K562 (cell line): ENCODE results near the gene KAZALD1. TPM values are rescaled to one million over a fixed set of nuclear protein-coding genes. Genes with fewer than 3 reads are reported as not detected.

Experiments used
- ATAC-seq: fragments of 200-7000 bp; cut with Tn5 transposase; 3 replicates; pipeline ENCODE4 v1.9.1; 2020; ENCODE audit warnings: moderate library complexity
- BruUV-seq: library from RNA; stranded (reverse); fragments of 400-500 nt; replicated peaks from 2 replicates; lab custom pipeline; 2021; lab: Mats Ljungman, UMichigan
- CTCF ChIA-PET: fragments of 300-600 bp; formaldehyde crosslinking; extraction: SDS; loops from one replicate; lab custom pipeline; 2021; ENCODE audit warnings: low intra/inter-chr PET ratio; lab: Yijun Ruan, JAX
- POLR2A ChIA-PET: fragments of 300-600, 350-650 bp; sonication (Branson Sonifier 250); formaldehyde crosslinking; extraction: SDS; loops from one replicate; lab custom pipeline; 2021; ENCODE audit warnings: antibody characterized with exemption, inconsistent platforms; lab: Yijun Ruan, JAX
- DNase-seq, 4 experiments: peaks; one replicate each; pipeline versions ENCODE4 v3.0.0 to v3.0.0-alpha.2; 2011 to 2018; ENCODE audit warnings: low spot score in 3 of 4, mixed read lengths in 3 of 4; ENCODE audit errors: extremely low read depth in 1 of 4
- FAIRE-seq: peaks from 2 replicates; lab custom pipeline; 2011; peaks lifted over from hg19 to GRCh38; lab: Jason Lieb, UNC
- H2AFZ ChIP-seq: 2 replicates; pipeline ENCODE4 v1.6.0; 2011; ENCODE audit warnings: low read depth, low read length, control low read depth, inconsistent platforms
- H3K27ac ChIP-seq: fragments of 200-600 bp; 3 replicates; pipeline ENCODE4 v1.8.0; 2011; ENCODE audit warnings: low read depth, mild to moderate bottlenecking, control low read depth, inconsistent platforms, low read length, moderate library complexity, mixed read lengths; ENCODE audit errors: extremely low read depth
- H3K27me3 ChIP-seq, 2 experiments: fragments of 300-600 bp in 1 of 2; 2 replicates in 1 of 2; 3 replicates in 1 of 2; pipeline versions ENCODE4 v1.6.0 to v1.8.0; 2011; ENCODE audit warnings: inconsistent platforms in 2 of 2, low read length in 2 of 2, mild to moderate bottlenecking in 1 of 2, mixed read lengths in 1 of 2, moderate library complexity in 1 of 2; ENCODE audit not compliant: control insufficient read depth in 2 of 2, insufficient read depth in 2 of 2
- H3K36me3 ChIP-seq: fragments of 300-600 bp; 3 replicates; pipeline ENCODE4 v1.8.0; 2011; ENCODE audit warnings: mild to moderate bottlenecking, low read length, inconsistent platforms; ENCODE audit not compliant: control insufficient read depth, insufficient read depth
- H3K4me1 ChIP-seq, 2 experiments: fragments of 200-600 bp in 1 of 2; replicated peaks in 1 of 2; 2 replicates in 1 of 2; 3 replicates in 1 of 2; pipeline versions ENCODE4 v1.5.1 to v1.8.0; 2011; ENCODE audit warnings: inconsistent platforms in 2 of 2, low read length in 2 of 2, mild to moderate bottlenecking in 1 of 2, mixed read lengths in 1 of 2, moderate library complexity in 1 of 2; ENCODE audit not compliant: control insufficient read depth in 2 of 2, insufficient read depth in 2 of 2
- H3K4me2 ChIP-seq: 2 replicates; pipeline ENCODE4 v1.6.1; 2011; ENCODE audit warnings: low read length, control low read depth, inconsistent platforms, mixed read lengths; ENCODE audit not compliant: insufficient read depth
- H3K4me3 ChIP-seq: fragments of 200-600 bp; sonication (generic), shearing (Covaris generic); 2 replicates; pipeline ENCODE4 v1.5.1; 2016; ENCODE audit warnings: control low read depth, inconsistent platforms
- H3K79me2 ChIP-seq: fragments of 200-600 bp; 3 replicates; pipeline ENCODE4 v1.8.0; 2011; ENCODE audit warnings: low read length, inconsistent platforms; ENCODE audit not compliant: control insufficient read depth, insufficient read depth
- H3K9ac ChIP-seq, 2 experiments: 2 replicates each; pipeline versions ENCODE4 v1.6.0 to v1.6.1; 2011; ENCODE audit warnings: low read depth in 2 of 2, low read length in 2 of 2, control low read depth in 1 of 2, inconsistent platforms in 1 of 2, mild to moderate bottlenecking in 1 of 2, mixed read lengths in 1 of 2; ENCODE audit not compliant: insufficient read depth in 1 of 2
- H3K9me1 ChIP-seq: one replicate; pipeline ENCODE4 v1.6.0; 2011; ENCODE audit warnings: inconsistent platforms, mild to moderate bottlenecking, low read length, moderate library complexity; ENCODE audit not compliant: control insufficient read depth, insufficient read depth
- H3K9me3 ChIP-seq: replicated peaks from 2 replicates; pipeline ENCODE4 v1.5.1; 2011; ENCODE audit warnings: low read depth, low read length, inconsistent platforms; ENCODE audit not compliant: control insufficient read depth, insufficient read depth
- H4K20me1 ChIP-seq: replicated peaks from 2 replicates; pipeline ENCODE4 v1.6.1; 2011; ENCODE audit warnings: low read length, inconsistent platforms, mixed read lengths; ENCODE audit not compliant: control insufficient read depth, insufficient read depth
- HDAC8 ChIP-seq: fragments of 450-650 bp; IDR thresholded peaks from 2 replicates; pipeline ENCODE4 v1.6.1; 2016; ENCODE audit warnings: mild to moderate bottlenecking, missing genetic modification characterization, moderate library complexity, missing compliant biosample characterization
- HMG20B ChIP-seq: fragments of 250-450 bp; sonication (Bioruptor Pico); IDR thresholded peaks from 2 replicates; pipeline ENCODE4 v1.5.0; 2021; ENCODE audit warnings: mild to moderate bottlenecking
- HNRNPH1 ChIP-seq: fragments of 200-400 bp; formaldehyde crosslinking; optimal IDR thresholded peaks from 2 replicates; pipeline ENCODE3; 2017; ENCODE audit warnings: low read depth, mild to moderate bottlenecking, low read length, moderate library complexity
- HNRNPL ChIP-seq: fragments of 200-400 bp; formaldehyde crosslinking; IDR thresholded peaks from 2 replicates; pipeline ENCODE4 v1.6.1; 2017; ENCODE audit warnings: low read depth, mild to moderate bottlenecking, low read length
- IRF2 ChIP-seq: sonication (generic); formaldehyde crosslinking; IDR thresholded peaks from 2 replicates; pipeline ENCODE4 v1.8.1; 2022; ENCODE audit warnings: mild to moderate bottlenecking, missing genetic modification reagents
- MYBL2 ChIP-seq, 2 experiments: fragments of 450-650 bp in 1 of 2; sonication (generic) in 1 of 2; formaldehyde crosslinking in 1 of 2; IDR thresholded peaks; 2 replicates each; pipeline versions ENCODE4 v1.6.1 to v1.8.1; 2017 to 2022; ENCODE audit warnings: borderline replicate concordance in 1 of 2, inconsistent platforms in 1 of 2, low read depth in 1 of 2, mild to moderate bottlenecking in 1 of 2, missing genetic modification reagents in 1 of 2, moderate library complexity in 1 of 2
- U2AF1 ChIP-seq: fragments of 200-400 bp; formaldehyde crosslinking; optimal IDR thresholded peaks from 2 replicates; pipeline ENCODE3; 2017; ENCODE audit warnings: mild to moderate bottlenecking, low read depth, low read length, moderate library complexity
- YBX1 ChIP-seq: fragments of 450-650 bp; IDR thresholded peaks from 2 replicates; pipeline ENCODE4 v1.7.1; 2016; ENCODE audit warnings: mild to moderate bottlenecking
- WGBS: fragments of 100-300 bp; shearing (Covaris generic); methylation state at CpG from one replicate; pipeline ENCODE4 v1.1.6; 2016; ENCODE audit warnings: low coverage, mixed read lengths; ENCODE audit not compliant: insufficient coverage; ENCODE audit errors: missing lambda C conversion rate; 5-methylcytosine and 5-hydroxymethylcytosine counted together
- in situ Hi-C: fragments of 300-500 bp; cut with MboI; formaldehyde crosslinking; loops from 4 replicates; pipeline ENCODE4 v1.15.0; 2018; ENCODE audit warnings: inconsistent platforms, mixed read lengths
- intact Hi-C: fragments of 100-400 bp; cut with micrococcal nuclease; formaldehyde crosslinking; loops from 2 replicates; pipeline ENCODE4 v1.14.2; 2022
- polyA plus RNA-seq, 8 experiments: library from polyadenylated mRNA; depleted of rRNA in 4 of 8; stranded (reverse) in 5 of 8; unstranded in 3 of 8; fragments of >200 nt; fragmentation: Nextera tagmentation in 2 of 8; fragmentation: Illumina TruSeq in 1 of 8; extraction: Ambion mirVana in 2 of 8; extraction: Trizol in 1 of 8; gene quantifications; 2 replicates each; pipeline versions ENCODE4 v1.2.1 to v1.2.3, GENCODE V29; 2011 to 2014; ENCODE audit warnings: inconsistent platforms in 1 of 8, missing spikeins in 1 of 8
- total RNA-seq, 7 experiments: library from RNA; depleted of rRNA in 6 of 7; stranded (reverse); fragments of >200 nt in 6 of 7; fragmentation: Illumina TruSeq in 2 of 7; extraction: Trizol in 2 of 7; gene quantifications; 2 replicates each; pipeline versions ENCODE4 v1.2.1 to v1.2.3, GENCODE V29; 2011 to 2021; ENCODE audit warnings: low replicate concordance in 1 of 7
- TF ChIP-seq, protein P1 (sequence below): fragments of 450-650 bp; IDR thresholded peaks from 2 replicates; pipeline ENCODE4 v1.6.1; 2016; ENCODE audit warnings: low read depth
- TF ChIP-seq, protein P2 (sequence below), 2 experiments: fragments of 450-650 bp; IDR thresholded peaks; 2 replicates each; pipeline ENCODE4 v1.6.1; 2018; ENCODE audit warnings: mild to moderate bottlenecking in 2 of 2, low read depth in 1 of 2; ENCODE audit not compliant: partially characterized antibody in 2 of 2

KAZALD1 gene
- total and polyA plus RNA-seq, 9 of the 15 experiments (the other 6 are each of a cell fraction or from before 2014, with no cell fraction given), result 0.15 to 10.0 (median 4.9) TPM

DNA sequence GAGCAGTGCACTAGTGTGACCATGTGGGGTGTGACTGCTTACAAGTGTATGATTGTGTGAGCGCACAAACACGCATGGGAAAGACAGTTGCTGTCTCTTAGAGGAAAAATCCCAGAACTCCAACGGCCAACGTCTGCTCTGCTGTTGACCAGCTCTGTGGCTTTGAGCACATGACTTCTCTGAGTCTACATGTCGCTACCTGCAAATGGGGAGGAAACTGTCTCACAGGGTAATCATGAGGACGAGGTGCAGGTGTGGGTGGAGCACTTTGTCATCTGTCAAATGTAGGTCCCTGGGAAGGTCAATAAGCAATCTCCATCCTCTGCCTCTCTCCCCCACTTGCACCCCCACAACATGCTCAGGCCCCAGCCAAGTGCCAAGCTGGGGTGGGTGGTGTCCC, 38.1 kb downstream of the KAZALD1 start:
- in situ Hi-C loops, result loop anchor here (5.0 kb wide), 1 partner anchor 42 kb away; no protein-coding TSS in a partner anchor
- ChIA-PET POLR2A (interaction anchor here (1.0 kb wide), 1 partner anchor 12 kb away, joined by 3 read pairs; no protein-coding TSS in a partner anchor), CTCF (no interaction called here)
- H3K4me1 ChIP-seq, result no peaks in the 10 kb centered on the region; a peak in 1 of 5 replicates
- no peak overlapping the region for H3K9ac ChIP-seq
- peaks cover 0 to 50% of the 10 kb centered on the region in 2 experiments; a peak in 3 of 5 replicates for H3K27me3 ChIP-seq
- H3K4me2 ChIP-seq, result no peak overlapping the region
- H3K27ac ChIP-seq, result no peak overlapping the region
- BruUV-seq, result no TSS peak
- no peaks in the 10 kb centered on the region for H3K36me3 ChIP-seq
- 1% methylated on average over 6 of the region's 6 CpGs for WGBS
- H3K9me1 ChIP-seq, result no peaks in the 10 kb centered on the region
- H4K20me1 ChIP-seq, result no peaks in the 10 kb centered on the region
- DNase-seq (no peak), ATAC-seq (no peak), FAIRE-seq (no peak)
- no peak overlapping the region for H2AFZ ChIP-seq
- no peak overlapping the region for H3K4me3 ChIP-seq
- H3K9me3 ChIP-seq, result no peaks in the 10 kb centered on the region
- no peaks in the 10 kb centered on the region for H3K79me2 ChIP-seq
- intact Hi-C loops, result no loop called here
- TF ChIP-seq HDAC8 (tag) (no peak), U2AF1 (no peak), YBX1 (no peak), IRF2 (CRISPR knock-in tag) (no peak), HNRNPH1 (no peak), HMG20B (CRISPR knock-in tag) (no peak), HNRNPL (no peak), MYBL2 (IDR thresholded peaks at IDR 0.05; ENCODE audit: low read depth) (no peak), MYBL2 (CRISPR knock-in tag; IDR thresholded peaks at IDR 0.05; ENCODE audit: borderline replicate concordance) (no peak)
- TF ChIP-seq, protein P1, sequence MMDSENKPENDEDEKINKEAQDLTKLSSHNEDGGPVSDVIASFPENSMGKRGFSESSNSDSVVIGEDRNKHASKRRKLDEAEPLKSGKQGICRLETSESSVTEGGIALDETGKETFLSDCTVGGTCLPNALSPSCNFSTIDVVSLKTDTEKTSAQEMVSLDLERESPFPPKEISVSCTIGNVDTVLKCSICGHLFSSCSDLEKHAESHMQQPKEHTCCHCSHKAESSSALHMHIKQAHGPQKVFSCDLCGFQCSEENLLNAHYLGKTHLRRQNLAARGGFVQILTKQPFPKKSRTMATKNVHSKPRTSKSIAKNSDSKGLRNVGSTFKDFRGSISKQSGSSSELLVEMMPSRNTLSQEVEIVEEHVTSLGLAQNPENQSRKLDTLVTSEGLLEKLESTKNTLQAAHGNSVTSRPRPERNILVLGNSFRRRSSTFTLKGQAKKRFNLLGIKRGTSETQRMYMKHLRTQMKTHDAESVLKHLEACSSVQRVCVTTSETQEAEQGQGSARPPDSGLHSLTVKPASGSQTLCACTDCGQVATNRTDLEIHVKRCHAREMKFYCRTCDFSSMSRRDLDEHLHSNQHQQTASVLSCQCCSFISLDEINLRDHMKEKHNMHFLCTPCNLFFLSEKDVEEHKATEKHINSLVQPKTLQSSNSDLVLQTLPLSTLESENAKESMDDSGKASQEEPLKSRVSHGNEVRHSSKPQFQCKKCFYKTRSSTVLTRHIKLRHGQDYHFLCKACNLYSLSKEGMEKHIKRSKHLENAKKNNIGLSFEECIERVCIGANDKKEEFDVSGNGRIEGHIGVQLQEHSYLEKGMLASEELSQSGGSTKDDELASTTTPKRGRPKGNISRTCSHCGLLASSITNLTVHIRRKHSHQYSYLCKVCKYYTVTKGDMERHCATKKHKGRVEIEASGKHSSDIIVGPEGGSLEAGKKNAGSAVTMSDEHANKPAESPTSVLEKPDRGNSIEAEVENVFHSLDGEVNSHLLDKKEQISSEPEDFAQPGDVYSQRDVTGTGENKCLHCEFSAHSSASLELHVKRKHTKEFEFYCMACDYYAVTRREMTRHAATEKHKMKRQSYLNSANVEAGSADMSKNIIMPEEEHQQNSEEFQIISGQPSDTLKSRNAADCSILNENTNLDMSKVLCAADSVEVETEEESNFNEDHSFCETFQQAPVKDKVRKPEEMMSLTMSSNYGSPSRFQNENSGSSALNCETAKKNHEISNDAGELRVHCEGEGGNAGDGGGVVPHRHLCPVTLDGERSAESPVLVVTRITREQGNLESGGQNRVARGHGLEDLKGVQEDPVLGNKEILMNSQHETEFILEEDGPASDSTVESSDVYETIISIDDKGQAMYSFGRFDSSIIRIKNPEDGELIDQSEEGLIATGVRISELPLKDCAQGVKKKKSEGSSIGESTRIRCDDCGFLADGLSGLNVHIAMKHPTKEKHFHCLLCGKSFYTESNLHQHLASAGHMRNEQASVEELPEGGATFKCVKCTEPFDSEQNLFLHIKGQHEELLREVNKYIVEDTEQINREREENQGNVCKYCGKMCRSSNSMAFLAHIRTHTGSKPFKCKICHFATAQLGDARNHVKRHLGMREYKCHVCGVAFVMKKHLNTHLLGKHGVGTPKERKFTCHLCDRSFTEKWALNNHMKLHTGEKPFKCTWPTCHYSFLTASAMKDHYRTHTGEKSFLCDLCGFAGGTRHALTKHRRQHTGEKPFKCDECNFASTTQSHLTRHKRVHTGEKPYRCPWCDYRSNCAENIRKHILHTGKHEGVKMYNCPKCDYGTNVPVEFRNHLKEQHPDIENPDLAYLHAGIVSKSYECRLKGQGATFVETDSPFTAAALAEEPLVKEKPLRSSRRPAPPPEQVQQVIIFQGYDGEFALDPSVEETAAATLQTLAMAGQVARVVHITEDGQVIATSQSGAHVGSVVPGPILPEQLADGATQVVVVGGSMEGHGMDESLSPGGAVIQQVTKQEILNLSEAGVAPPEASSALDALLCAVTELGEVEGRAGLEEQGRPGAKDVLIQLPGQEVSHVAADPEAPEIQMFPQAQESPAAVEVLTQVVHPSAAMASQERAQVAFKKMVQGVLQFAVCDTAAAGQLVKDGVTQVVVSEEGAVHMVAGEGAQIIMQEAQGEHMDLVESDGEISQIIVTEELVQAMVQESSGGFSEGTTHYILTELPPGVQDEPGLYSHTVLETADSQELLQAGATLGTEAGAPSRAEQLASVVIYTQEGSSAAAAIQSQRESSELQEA, result no peak
- TF ChIP-seq, protein P2, sequence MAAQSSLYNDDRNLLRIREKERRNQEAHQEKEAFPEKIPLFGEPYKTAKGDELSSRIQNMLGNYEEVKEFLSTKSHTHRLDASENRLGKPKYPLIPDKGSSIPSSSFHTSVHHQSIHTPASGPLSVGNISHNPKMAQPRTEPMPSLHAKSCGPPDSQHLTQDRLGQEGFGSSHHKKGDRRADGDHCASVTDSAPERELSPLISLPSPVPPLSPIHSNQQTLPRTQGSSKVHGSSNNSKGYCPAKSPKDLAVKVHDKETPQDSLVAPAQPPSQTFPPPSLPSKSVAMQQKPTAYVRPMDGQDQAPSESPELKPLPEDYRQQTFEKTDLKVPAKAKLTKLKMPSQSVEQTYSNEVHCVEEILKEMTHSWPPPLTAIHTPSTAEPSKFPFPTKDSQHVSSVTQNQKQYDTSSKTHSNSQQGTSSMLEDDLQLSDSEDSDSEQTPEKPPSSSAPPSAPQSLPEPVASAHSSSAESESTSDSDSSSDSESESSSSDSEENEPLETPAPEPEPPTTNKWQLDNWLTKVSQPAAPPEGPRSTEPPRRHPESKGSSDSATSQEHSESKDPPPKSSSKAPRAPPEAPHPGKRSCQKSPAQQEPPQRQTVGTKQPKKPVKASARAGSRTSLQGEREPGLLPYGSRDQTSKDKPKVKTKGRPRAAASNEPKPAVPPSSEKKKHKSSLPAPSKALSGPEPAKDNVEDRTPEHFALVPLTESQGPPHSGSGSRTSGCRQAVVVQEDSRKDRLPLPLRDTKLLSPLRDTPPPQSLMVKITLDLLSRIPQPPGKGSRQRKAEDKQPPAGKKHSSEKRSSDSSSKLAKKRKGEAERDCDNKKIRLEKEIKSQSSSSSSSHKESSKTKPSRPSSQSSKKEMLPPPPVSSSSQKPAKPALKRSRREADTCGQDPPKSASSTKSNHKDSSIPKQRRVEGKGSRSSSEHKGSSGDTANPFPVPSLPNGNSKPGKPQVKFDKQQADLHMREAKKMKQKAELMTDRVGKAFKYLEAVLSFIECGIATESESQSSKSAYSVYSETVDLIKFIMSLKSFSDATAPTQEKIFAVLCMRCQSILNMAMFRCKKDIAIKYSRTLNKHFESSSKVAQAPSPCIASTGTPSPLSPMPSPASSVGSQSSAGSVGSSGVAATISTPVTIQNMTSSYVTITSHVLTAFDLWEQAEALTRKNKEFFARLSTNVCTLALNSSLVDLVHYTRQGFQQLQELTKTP (IDR thresholded peaks at IDR 0.05; ENCODE audit: low read depth in 1 of 2, partially characterized antibody in 2 of 2), result no peak
